Measurements from ENCODE around the gene ANO1. TPM values are rescaled to one million over a fixed set of nuclear protein-coding genes. Genes with fewer than 3 reads are reported as not detected.

The ANO1 gene
- total and polyA plus RNA-seq, 2 of the 8 experiments (the other 6 are each of a cell fraction or from before 2014, with no cell fraction given) = 4.7 to 5.0 TPM

GRCh38 chr11:70206226-70206981 lies 128.3 kb downstream of the ANO1 start:
- Histone ChIP-seq H4K20me1 (replicated peaks in 1 of 2; ENCODE audit: control insufficient read depth in 1 of 2, insufficient read depth in 2 of 2, low read length in 2 of 2) (peaks cover 21 to 31% of the 10 kb centered on the region in 2 experiments), H3K4ac (replicated peaks; ENCODE audit: insufficient read length, low read depth, low read length) (no peak overlapping the region), H3K23ac (ENCODE audit: insufficient read length) (no peak overlapping the region), H3K27ac (ENCODE audit: low read depth, low read length) (0 out of 2 replicates have a peak overlapping the region, but pooled peaks have one; percentile 10), H3K79me1 (ENCODE audit: low read depth, low read length) (peaks cover 6% of the 10 kb centered on the region; the same call in 1 of the 2 replicates), H2AFZ (ENCODE audit: low read length) (no peak overlapping the region), H2BK20ac (ENCODE audit: low read length) (no peak overlapping the region), H3K4me2 (ENCODE audit: insufficient read depth in 1 of 2, low read depth in 2 of 2, low read length in 2 of 2) (no peak overlapping the region), H3K14ac (ENCODE audit: insufficient read length) (no peak overlapping the region), H2BK15ac (ENCODE audit: low read length) (no peak overlapping the region), H3K36me3 (ENCODE audit: control insufficient read depth in 2 of 4, insufficient read depth in 4 of 4, low read length in 3 of 4) (peaks cover 10 to 21% (median 15%) of the 10 kb centered on the region in 4 experiments), H4K8ac (ENCODE audit: extremely low read depth, insufficient read depth, low read length) (no peak overlapping the region), H3K4me1 (replicated peaks in 1 of 4; ENCODE audit: control insufficient read depth in 3 of 4, insufficient read depth in 4 of 4, low read length in 3 of 4) (peaks cover 10 to 17% (median 14%) of the 10 kb centered on the region in 4 experiments), H2AK5ac (ENCODE audit: low read depth, low read length) (no peak overlapping the region), H3K9ac (replicated peaks in 1 of 4; ENCODE audit: extremely low read depth in 1 of 4, low read depth in 3 of 4, low read length in 3 of 4) (no peak overlapping the region; a peak in 1 of 7 replicates), H2BK5ac (ENCODE audit: low read depth, low read length) (0 out of 2 replicates have a peak overlapping the region, but pooled peaks have one; percentile 10), H4K91ac (replicated peaks; ENCODE audit: insufficient read length, low read length) (no peak overlapping the region), H3K79me2 (ENCODE audit: control insufficient read depth in 1 of 2, insufficient read depth in 2 of 2, low read length in 2 of 2) (peaks cover 9 to 39% of the 10 kb centered on the region in 2 experiments), H3K27me3 (replicated peaks in 1 of 4; ENCODE audit: control insufficient read depth in 3 of 4, extremely low read depth in 1 of 4, insufficient read depth in 3 of 4, low read length in 3 of 4) (no peaks in the 10 kb centered on the region), H3K23me2 (ENCODE audit: low read depth, low read length) (peaks cover 10% of the 10 kb centered on the region), H3K4me3 (ENCODE audit: extremely low read depth in 1 of 4, insufficient read depth in 2 of 4, low read depth in 3 of 4, low read length in 4 of 4) (no peak overlapping the region), H3K56ac (replicated peaks; ENCODE audit: insufficient read length, low read depth, low read length) (no peak overlapping the region), H3K9me3 (ENCODE audit: insufficient read depth in 2 of 2, low read depth in 1 of 2, low read length in 1 of 2) (no peaks in the 10 kb centered on the region), H4K5ac (ENCODE audit: insufficient read length, low read depth, low read length) (no peak overlapping the region), H3K18ac (ENCODE audit: extremely low read depth, low read length) (no peak overlapping the region), H2BK12ac (ENCODE audit: low read depth, low read length) (no peak overlapping the region), H2BK120ac (replicated peaks; ENCODE audit: low read depth, low read length) (no peak overlapping the region)
- CTCF ChIA-PET (ENCODE audit: partially characterized antibody) = interaction anchor here (0.7 to 3.5 kb wide), 5 partner anchors 11 to 288 kb away, joined by 3 to 11 read pairs (median 4); no protein-coding TSS in a partner anchor
- POLR2A ChIA-PET (ENCODE audit: partially characterized antibody) = no interaction called here
- 96% methylated on average over 22 of the region's 22 CpGs; no CpG with 5 or more reads in 1 of the 2 experiments for WGBS, 2 experiments (ENCODE audit: extremely low coverage in 1 of 2, insufficient coverage in 1 of 2, insufficient read length in 1 of 2, insufficient replicate concordance in 2 of 2, low coverage in 1 of 2, low lambda C conversion rate in 2 of 2, missing lambda C conversion rate in 1 of 2)
- DNase-seq (ENCODE audit: low read depth in 1 of 2, low spot score in 2 of 2) = no peak
- no peak for TF ChIP-seq HDAC6 (IDR thresholded peaks at IDR 0.05; ENCODE audit: low read depth, low read length)
- TF ChIP-seq CHD2 (IDR thresholded peaks at IDR 0.05; ENCODE audit: low read length) = no peak
- no peak for TF ChIP-seq CHD1 (IDR thresholded peaks at IDR 0.05; ENCODE audit: low read depth, low read length)
- no peak for TF ChIP-seq FOSL1 (IDR thresholded peaks at IDR 0.05; ENCODE audit: insufficient read depth, low read depth, low read length)
- no peak for TF ChIP-seq CTBP2 (IDR thresholded peaks at IDR 0.05; ENCODE audit: borderline replicate concordance, insufficient read depth, insufficient read length, low read length)
- TF ChIP-seq YY1 (IDR thresholded peaks at IDR 0.05; ENCODE audit: low read depth, low read length) = no peak
- TF ChIP-seq POLR2A (IDR thresholded peaks at IDR 0.05; ENCODE audit: control extremely low read depth in 1 of 2, low read depth in 2 of 2, low read length in 2 of 2) = no peak
- no peak for TF ChIP-seq EP300 (IDR thresholded peaks at IDR 0.05; ENCODE audit: borderline replicate concordance in 1 of 2, low read depth in 2 of 2, low read length in 2 of 2)
- TF ChIP-seq NANOG (IDR thresholded peaks at IDR 0.05; ENCODE audit: insufficient read depth, low read depth, low read length, poor library complexity, severe bottlenecking) = no peak
- TF ChIP-seq MAX (IDR thresholded peaks at IDR 0.05) = no peak
- TF ChIP-seq ASH2L (IDR thresholded peaks at IDR 0.05; ENCODE audit: low read length) = no peak
- no peak for TF ChIP-seq BRCA1 (IDR thresholded peaks at IDR 0.05; ENCODE audit: low read depth, low read length)
- no peak for FAIRE-seq
